Amygdala (tissue), 56 donors: ENCODE data around the gene GALR3.

ENCODE experiments used
- DNase-seq, 56 donors: peaks; one replicate each; lab custom pipeline; 2025; lab: John Stamatoyannopoulos, UW

GALR3 gene

GRCh38 chr22:37802310-37803194, 20.6 kb upstream of the GALR3 start:
- peak in 42 of 56 donors; percentile 10 to 71 (median 51) for DNase-seq

- DNase-seq, result peak in 3 of 56 donors; percentile 10 to 34 (median 11)
Observed at GRCh38 chr22:37803195-37803638, 20.0 kb upstream of the GALR3 start.

GRCh38 chr22:37803639-37804351, 19.4 kb upstream of the GALR3 start:
- DNase-seq, result peak in 2 of 56 donors; percentile 12 to 34

DNA sequence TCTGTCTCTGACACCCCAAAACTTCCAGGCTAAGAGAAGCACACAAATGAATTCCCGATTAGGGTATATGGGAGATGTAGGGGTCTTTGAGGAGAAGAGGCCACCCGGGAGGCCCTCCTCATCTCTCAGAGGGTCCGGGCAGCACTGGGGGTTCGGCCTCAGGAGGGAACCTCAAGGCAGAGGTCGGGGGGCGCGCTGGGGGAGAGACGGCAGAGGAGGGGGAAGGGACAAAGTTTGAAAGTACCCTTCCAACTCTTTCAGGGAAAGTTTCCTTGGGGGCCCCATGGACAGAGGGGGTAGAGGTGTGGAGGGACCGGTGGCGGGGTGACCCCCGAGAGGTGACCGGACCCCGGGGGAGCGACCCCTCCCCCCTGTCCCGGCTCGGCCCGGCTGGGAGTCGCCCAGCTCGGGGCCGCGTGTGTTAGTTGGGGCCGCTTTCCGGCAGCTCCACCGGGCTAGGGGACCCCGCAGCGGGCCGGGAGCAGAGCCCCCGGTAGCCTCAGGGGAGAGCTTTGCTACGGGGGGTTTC, 18.8 kb upstream of the GALR3 start:
- no peak for DNase-seq

DNA sequence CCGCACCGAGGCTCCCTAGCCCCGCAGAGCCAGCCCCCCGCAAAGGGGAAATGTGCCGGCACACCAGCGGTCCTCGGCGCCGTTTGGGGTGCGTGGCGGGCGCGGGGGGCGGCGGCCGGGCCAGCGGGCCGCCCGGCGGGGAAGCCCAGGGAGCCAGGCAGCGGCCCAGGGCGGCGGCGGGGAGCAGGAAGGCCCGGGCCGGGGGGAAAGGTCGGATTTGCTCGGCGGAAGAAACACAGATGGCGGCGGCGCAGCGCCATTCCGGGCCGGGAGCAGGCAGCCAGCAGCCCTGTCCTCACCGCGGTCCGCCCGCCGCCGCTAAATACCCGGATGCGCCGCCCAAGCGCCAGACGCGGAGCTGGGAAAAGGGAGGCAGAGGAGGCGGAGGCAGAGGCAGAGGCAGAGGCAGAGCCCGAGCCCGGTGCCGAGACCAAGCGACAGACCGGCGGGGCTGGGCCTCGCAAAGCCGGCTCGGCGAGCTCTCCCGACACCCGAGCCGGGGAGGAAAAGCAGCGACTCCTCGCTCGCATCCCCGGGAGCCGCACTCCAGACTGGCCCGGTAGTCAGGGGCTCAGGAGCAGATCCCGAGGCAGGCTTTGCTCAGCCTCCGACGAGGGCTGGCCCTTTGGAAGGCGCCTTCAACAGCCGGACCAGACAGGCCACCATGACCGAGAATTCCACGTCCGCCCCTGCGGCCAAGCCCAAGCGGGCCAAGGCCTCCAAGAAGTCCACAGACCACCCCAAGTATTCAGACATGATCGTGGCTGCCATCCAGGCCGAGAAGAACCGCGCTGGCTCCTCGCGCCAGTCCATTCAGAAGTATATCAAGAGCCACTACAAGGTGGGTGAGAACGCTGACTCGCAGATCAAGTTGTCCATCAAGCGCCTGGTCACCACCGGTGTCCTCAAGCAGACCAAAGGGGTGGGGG, 18.0 kb upstream of the GALR3 start:
- DNase-seq, result peak in 54 of 56 donors; percentile 17 to 88 (median 74)

DNA sequence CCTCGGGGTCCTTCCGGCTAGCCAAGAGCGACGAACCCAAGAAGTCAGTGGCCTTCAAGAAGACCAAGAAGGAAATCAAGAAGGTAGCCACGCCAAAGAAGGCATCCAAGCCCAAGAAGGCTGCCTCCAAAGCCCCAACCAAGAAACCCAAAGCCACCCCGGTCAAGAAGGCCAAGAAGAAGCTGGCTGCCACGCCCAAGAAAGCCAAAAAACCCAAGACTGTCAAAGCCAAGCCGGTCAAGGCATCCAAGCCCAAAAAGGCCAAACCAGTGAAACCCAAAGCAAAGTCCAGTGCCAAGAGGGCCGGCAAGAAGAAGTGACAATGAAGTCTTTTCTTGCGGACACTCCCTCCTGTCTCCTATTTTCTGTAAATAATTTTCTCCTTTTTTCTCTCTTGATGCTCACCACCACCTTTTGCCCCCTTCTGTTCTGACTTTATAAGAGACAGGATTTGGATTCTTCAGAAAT, 17.3 kb upstream of the GALR3 start:
- no peak for DNase-seq

DNA sequence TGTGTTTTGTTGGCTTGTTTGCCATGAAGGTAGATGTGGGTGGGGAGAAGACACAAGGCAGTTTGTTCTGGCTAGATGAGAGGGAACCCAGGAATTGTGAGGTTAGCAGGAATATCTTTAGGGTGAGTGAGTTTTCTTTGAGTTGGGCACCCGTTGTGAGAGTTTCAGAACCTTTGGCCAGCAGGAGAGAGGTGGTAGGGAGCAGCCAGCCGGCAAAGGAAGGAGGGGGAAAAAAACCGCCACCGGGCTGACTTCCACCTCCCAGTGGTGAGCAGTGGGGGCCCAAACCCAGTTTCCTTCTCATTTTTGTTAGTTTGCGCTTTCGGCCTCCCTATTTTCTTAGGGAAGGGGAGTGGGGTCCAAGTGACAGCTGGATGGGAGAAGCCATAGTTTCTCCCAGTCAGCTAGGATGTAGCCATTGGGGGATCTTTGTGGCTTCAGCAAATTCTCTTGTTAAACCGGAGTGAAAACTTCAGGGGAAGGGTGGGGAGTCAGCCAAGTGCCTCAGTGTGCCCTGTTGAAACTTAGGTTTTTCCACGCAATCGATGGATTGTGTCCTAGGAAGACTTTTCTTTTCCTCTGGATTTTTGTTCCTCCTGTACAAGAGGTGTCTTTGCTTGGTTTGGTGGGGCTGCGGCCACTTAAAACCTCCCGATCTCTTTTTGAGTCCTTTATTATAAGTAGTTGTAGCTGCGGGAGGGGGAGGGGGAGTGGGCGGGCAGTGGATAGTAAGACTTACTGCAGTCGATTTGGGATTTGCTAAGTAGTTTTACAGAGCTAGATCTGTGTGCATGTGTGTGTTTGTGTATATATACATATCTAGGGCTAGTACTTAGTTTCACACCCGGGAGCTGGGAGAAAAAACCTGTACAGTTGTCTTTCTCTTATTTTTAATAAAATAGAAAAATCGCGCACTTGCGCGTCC, 16.5 kb upstream of the GALR3 start:
- peak in 5 of 56 donors; percentile 10 to 20 (median 14) for DNase-seq

DNA sequence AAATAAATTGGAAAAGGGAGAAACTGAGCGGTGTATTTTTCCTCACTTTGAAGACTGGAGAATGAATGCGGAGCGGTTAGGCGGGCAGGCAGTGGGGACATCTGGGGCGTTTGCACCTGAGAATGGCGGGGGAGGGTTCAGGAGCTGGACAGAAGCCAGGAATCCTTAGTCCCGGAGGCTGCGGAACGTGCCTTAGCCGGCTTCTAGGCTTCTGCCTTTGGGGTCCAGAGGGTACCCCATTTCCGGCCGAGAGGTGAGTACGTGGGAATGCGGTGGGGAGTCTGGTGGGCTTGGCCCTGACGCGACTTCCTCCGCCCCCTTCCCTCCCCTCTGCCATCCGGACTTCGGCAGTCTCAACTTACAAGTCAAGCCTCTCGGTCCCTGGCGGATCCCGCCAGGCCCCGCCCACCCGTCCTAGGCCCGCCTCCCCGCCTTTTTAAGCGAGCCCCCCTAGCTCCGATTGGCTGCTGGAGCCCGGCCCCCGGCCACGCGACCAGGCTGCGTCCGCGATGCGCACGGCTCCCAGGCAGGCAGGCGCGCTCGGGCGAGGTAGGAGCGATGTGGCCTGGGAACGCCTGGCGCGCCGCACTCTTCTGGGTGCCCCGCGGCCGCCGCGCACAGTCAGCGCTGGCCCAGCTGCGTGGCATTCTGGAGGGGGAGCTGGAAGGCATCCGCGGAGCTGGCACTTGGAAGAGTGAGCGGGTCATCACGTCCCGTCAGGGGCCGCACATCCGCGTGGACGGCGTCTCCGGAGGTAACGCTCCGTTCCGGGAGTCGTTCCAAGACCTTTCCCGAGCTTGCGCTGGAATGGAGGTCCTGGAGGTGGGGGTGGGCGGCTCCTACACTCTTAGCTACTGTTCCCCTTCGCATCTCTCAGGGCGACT, 15.5 kb upstream of the GALR3 start, which contains the start of gene GCAT:
Gene GCAT, plus strand, starts transcription at position 525 of the 884 bp plus-strand sequence. Its CDS starts 34 bp downstream, at position 559.
- DNase-seq, result peak; percentile 42 to 95 (median 88)

DNA sequence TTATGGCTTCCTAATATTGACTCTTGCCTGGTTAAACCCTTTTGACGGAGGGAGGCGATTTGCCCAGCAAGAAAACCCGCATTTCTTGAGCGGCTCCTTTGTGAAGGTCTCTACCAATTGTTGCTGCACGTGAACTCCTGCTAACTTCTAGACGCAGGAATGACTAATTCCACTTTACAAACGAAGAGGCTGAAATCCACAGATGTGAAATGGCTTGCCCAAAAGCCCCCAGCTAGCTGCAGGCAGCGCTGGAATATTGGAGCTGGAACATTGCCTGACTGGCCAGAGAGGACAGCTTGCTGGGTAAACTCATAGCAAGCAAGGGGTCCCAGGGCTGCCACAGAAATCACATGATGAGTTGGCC, 14.9 kb upstream of the GALR3 start:
- DNase-seq, result peak in 1 of 56 donors; percentile 27

DNA sequence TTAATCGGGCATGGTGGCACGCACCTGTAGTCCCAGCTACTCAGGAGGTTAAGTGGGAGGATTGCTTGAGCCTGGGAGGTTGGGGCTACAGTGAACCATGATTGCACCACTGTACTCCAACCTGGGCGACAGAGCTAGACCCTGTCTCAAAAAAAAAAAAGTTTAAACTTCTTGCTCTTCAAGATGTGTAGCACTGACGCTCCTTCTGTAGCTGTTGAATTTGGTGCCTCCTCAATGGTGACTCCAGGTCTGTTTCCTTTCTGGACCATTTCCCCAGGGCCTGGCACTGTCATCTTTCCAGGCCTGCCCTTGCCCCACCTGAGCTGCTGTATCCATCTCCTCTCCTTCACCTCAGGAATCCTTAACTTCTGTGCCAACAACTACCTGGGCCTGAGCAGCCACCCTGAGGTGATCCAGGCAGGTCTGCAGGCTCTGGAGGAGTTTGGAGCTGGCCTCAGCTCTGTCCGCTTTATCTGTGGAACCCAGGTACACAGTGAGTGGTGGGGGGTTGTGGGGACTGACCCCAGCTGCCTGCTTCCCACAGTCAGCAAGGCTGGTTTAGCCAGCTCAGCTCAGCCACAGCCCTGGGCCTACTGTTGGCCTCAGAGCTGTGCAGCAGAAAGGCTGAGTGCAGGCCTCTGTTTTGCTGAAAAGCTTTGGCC, 13.4 kb upstream of the GALR3 start:
- DNase-seq, result no peak

DNA sequence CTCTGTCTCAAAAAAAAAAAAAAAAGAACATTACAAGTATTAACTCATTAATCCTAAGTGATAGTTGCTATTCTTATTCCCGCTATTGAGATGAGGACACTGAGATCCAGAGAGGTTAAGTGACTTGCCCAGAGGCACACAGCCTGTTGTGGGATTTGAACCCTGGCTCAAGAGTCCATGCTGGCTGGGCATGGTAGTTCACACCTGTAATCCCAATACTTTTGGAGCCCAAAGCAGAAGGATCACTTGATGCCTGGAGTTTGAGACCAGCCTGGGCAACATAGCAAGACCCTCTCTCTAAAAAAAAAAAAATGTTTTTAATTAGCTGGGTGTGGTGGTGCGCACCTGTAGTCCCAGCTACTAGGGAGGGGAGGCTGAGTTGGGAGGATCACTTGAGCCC, 11.3 kb upstream of the GALR3 start:
- no peak for DNase-seq

DNA sequence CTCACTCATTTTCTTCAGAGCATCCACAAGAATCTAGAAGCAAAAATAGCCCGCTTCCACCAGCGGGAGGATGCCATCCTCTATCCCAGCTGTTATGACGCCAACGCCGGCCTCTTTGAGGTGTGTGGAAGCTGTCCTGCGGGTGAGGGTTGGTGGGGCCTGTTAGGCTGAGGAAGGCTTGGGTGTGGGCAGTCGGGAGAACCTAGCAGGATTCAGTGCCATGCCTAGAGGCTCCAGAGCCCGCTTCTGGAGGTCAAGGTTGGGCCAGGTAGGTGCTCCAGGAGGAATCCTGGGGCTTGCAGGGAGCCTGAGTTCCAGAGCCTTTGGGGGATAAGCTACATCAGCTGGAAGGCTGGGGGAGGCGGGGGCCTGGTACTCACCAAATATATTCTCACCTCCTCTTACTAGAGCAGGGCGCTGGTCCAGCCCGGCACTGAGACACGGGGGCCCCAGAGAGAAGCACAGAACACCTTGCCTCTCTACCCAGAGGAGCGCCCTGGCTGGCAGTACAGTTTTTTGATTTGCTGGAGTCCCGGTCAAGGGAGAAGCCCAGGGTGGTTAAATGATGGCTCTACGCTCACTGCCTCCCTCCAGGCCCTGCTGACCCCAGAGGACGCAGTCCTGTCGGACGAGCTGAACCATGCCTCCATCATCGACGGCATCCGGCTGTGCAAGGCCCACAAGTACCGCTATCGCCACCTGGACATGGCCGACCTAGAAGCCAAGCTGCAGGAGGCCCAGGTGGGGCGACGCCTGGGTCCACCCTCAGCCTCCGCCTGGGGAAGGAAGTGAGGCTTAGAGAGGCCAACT, 10.1 kb upstream of the GALR3 start:
- no peak for DNase-seq

- DNase-seq, result no peak
Observed at GRCh38 chr22:37815593-37815992, 7.6 kb upstream of the GALR3 start.

- DNase-seq, result no peak
Observed at GRCh38 chr22:37816543-37817180, 6.5 kb upstream of the GALR3 start.

DNA sequence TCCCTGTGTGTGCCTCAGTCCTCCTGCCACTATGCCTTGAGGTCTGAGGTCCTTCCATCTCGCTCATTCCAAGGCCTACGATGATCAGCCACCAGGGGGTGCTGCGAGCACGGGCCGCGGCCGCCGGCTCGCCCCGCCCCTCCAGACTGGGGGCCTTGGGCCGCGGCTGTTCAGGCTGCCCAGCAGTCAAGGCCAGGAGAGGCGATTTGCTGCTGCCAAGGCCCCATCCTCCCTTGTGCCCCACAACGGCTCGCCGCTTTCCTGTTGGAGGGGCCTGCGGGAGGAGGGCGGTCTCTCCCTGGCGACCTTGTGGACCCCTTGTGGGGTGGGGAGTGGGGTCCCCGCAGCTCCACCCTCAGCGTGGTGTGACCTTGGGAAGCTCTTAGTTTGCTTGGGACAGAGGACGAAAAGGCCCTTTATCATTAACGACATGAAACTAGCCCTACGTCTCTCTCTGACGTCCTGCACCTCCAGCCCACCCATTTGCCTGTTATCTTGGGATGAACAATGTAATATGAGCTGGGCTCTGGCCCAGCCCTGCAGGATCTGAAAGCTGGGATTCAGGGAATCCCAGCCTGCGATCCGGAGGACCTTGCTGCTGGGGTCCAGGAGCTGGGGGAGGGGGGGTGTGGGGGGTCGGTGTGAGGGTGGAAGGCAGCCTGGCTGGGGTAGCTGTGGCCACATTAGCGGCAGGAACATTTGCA, 5.3 kb upstream of the GALR3 start:
- DNase-seq, result peak in 52 of 56 donors; percentile 24 to 86 (median 71)
